NCI-H187 (cell line): Measurements from ENCODE around the gene COQ9.
"Not testable (repeated sequence)": the region's sequence is repeated elsewhere in the genome, so short reads cannot be mapped to it uniquely, and the experiment has no call there.

Source experiments
- DNase-seq, 2 experiments: peaks; one replicate each; lab custom pipeline; 2025; lab: John Stamatoyannopoulos, UW

COQ9 gene, protein sequence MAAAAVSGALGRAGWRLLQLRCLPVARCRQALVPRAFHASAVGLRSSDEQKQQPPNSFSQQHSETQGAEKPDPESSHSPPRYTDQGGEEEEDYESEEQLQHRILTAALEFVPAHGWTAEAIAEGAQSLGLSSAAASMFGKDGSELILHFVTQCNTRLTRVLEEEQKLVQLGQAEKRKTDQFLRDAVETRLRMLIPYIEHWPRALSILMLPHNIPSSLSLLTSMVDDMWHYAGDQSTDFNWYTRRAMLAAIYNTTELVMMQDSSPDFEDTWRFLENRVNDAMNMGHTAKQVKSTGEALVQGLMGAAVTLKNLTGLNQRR

GRCh38 chr16:57447186-57447962 is at the start of gene COQ9, which contains the start of gene CIAPIN1:
TSS of gene COQ9 (plus strand) at chr16:57447479. CDS start at chr16:57447506, 27 bp downstream.
TSS of gene CIAPIN1 (minus strand) at chr16:57447385. CDS start at chr16:57440928, 6,457 bp downstream.
- DNase-seq = peak in 1 of 2 experiments; percentile 84

DNA sequence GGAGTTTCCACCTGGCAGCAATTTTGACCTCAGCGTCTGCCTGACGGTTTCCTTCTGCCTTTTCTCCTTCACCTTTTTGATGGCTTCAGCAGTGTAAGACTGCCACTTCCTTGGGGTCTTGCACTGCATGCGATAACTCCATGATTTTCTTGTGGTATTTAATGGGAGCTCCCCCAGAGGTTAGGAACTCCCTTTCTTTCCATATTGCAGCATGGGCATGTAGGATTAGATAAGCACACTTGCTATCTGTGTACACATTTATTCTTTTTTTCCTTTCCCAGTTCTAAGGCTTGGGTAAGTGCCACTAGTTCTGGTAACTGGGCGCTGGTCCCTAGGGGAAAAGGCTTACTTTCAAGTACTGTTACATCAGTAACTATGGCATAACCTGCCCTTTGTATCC is 49.8 kb upstream of the COQ9 start:
- not testable (repeated sequence) for DNase-seq

GRCh38 chr16:57401943-57402640 is 45.2 kb upstream of the COQ9 start:
- DNase-seq = no peak

- DNase-seq = no peak
Measured at GRCh38 chr16:57403965-57404817, 43.1 kb upstream of the COQ9 start, which contains the start of gene CCL17. TSS of gene CCL17 (plus strand) at chr16:57404767. CDS start at chr16:57413933, 9,166 bp downstream.

DNA sequence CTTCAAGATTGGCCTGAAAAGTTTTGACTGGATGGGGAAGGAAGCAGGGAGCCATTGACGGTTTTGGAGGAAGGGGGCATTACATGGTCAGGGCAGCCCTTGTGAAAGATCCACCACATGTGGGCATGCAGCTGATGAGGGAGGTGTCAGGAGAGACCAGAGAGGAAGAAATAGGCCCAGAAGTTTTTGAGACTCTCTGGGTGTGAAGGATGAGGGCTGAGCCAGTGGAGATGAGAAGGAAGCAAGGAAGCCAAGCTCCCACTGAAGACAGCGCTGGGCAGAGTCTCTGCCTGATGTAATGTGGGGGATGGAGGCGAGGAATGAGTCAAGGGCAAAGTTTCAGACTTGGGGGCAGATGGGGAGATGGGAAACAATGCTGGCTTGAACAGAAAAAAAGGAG is 42.2 kb upstream of the COQ9 start:
- DNase-seq = no peak

DNA sequence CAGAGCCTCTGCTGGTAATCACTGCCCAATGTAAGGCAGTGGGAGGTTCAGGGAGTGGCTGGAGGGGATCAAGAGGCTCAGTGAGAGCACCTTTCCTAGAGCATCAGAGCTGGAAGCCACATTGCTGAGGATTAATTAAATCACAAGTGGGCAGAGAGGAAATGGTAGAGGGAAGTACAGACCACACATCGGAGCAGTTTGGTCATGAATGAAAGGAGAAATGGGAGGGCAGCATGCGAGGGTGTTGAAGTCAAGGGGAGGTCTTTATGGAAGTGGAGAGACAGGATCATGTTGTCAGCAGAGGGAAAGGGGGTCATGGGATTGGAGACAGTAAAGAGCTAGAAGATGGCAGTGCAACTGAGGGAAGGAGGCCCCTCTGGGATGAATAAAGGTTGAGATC is 40.4 kb upstream of the COQ9 start:
- DNase-seq = no peak

DNA sequence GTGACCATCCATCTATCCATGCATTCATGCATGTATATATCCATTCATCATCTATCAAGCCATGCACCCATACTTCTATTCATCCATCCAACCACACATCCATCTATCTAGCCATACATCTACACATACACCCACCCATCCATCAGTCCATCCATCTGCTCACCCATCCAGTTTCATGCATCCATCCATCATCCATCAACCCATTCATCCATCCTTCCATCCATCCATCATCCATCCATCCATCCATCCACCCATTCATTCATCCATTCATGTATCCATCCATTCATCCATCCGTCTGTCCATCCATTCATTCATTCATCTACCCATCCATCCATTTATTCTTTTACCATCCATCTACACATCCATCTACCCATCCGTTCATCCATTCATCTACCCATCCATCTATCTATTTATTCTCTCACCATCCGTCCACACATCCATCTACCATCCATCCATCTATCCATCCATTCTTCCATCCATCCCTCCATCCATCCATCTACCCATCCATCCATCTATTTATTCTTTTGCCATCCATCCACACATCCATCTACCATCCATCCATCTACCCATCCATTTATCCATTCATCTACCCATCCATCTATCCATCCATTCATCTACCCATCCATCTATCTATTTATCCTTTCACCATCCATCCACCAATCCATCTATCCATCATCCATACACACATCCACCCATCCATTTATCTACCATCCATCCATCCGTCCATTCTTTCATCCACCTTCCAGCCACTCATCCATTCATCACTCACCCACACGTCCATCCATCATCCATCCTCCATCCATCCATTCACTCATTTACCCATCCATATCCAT is 39.5 kb upstream of the COQ9 start:
- DNase-seq = no peak

GRCh38 chr16:57409065-57409464 is 38.2 kb upstream of the COQ9 start:
- DNase-seq = no peak

GRCh38 chr16:57409870-57410587 is 37.2 kb upstream of the COQ9 start:
- DNase-seq = no peak

GRCh38 chr16:57411362-57411976 is 35.8 kb upstream of the COQ9 start:
- no peak for DNase-seq

- DNase-seq = no peak
Measured at GRCh38 chr16:57412584-57412983, 34.7 kb upstream of the COQ9 start.

DNA sequence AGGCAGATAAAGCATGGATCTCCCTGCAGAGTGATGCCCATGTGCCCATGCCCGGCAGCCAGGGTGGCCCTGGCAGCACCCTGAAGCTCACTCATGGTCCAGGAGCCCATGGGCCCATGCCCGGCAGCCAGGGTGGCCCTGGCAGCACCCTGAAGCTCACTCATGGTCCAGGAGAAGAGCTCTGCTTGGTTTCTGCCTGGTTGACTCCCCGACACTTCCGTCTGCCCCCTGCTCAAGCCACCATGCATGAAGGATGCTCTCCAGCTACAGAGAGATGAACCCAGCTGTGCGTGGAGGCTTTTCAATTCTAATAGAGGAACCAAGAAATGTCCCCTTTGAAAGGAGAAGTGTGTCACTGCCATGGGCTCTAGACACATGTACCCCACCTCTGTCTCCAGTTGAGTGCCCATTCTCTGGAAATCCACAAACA is 34.0 kb upstream of the COQ9 start:
- no peak for DNase-seq

DNA sequence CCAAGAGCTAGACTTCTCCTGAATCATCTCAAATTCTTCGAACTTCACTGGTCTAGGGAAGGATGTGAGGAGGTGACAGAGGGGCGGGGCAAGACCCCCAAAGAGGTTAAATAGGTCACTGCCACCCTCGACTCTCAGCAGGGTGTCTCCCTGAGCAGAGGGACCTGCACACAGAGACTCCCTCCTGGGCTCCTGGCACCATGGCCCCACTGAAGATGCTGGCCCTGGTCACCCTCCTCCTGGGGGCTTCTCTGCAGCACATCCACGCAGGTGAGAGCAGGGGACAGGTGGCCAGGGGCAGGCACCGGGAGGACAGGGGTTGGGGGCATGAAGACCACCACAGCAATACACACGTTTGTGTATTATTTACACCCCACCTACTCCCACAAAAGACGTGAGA is 33.5 kb upstream of the COQ9 start:
- no peak for DNase-seq

DNA sequence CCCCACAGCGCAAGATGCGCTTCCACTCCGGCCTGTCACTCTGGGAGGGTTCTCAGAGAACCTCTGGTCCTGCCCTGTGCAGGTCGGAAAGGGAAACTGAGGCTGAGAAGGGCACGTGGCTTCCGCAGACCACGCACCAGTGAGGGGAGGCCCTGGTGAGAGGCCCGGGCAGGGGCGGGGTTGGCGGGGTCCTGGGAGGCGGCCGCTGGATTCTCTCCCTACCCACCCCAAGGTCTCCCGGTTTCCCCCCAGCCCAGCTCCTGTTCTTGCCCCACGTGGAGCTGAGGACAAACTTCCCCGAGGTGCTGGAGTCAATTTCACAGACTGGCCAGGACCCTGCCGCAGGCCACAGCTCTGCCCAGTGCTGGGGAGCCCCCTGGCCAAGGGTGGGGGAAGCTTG is 31.2 kb upstream of the COQ9 start:
- no peak for DNase-seq

DNA sequence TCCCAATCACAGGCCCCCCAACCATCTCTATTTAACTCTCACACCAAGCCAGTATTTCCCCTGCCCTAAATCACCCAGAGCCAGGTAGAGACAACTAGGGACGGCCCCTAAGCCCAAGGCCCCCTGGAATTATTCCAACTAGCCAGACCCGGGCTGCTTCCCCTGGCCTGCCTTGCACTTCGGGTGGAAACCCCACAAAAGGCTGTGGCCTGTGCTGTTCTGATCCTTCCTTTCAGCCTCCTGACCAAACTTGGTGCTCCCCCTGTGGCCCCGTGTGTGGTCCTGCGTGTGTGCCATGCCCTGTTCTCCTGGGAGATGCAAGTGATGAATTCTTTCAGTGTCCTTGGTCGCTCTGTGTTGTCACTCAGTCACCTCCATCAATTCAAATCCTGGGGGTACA is 27.8 kb upstream of the COQ9 start:
- DNase-seq = no peak

GRCh38 chr16:57422026-57422944 is 25.0 kb upstream of the COQ9 start:
- DNase-seq = no peak

GRCh38 chr16:57423152-57423551 is 24.1 kb upstream of the COQ9 start:
- no peak for DNase-seq

DNA sequence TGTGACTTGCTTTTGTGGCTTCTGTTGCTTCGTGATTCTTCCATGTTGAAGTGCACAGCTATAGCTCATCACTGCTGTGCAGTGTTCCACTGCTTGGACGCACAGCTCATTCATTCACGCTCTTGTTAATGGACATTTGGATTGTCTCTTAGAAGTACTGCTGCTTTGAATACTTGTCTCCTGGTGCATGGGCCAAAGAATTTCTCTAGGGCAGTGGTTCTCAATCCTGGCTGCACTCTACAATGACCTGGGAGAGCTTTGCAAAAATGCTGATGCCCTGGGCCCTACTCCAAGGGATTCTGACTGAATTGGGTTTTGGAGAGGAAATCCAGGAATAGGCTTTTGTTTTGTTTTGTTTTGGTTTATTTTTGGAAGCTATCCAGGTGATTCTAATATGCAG is 22.7 kb upstream of the COQ9 start:
- DNase-seq = no peak
